ENCODE results near the gene PAK4. TPM values are rescaled to one million over a fixed set of nuclear protein-coding genes. Genes with fewer than 3 reads are reported as not detected.

Gene PAK4
- total RNA-seq, 1 donor from 2014 or later: 23.7 TPM

DNA sequence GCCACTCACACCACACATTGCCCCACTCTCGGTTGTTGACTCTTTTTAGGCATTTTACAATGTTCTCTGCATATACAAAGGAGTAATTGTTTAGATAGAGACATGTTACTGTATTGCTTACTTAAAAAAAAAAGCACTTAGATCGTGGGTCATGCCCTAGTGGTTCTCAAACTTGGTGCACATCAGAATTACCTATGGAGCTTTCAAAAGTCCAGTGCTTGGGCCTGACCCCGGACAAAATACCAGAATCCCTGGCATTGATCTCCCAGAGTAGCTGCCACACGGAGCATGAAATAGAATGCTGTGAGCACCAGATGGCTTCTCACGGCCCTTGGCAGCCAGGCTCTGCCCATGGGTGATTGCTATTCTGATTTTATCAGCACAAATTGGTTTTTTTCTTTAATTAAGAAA lies 21.4 kb upstream of the PAK4 start:
- Histone ChIP-seq H3K36me3 (ENCODE audit: control insufficient read depth, insufficient read depth, low read length) (no peaks in the 10 kb centered on the region), H3K27me3 (ENCODE audit: control insufficient read depth, insufficient read depth, low read length) (peaks cover 3% of the 10 kb centered on the region), H3K4me3 (ENCODE audit: low read depth, low read length) (no peak overlapping the region)
- no peak for DNase-seq (ENCODE audit: low read depth)
- TF ChIP-seq, protein P1, sequence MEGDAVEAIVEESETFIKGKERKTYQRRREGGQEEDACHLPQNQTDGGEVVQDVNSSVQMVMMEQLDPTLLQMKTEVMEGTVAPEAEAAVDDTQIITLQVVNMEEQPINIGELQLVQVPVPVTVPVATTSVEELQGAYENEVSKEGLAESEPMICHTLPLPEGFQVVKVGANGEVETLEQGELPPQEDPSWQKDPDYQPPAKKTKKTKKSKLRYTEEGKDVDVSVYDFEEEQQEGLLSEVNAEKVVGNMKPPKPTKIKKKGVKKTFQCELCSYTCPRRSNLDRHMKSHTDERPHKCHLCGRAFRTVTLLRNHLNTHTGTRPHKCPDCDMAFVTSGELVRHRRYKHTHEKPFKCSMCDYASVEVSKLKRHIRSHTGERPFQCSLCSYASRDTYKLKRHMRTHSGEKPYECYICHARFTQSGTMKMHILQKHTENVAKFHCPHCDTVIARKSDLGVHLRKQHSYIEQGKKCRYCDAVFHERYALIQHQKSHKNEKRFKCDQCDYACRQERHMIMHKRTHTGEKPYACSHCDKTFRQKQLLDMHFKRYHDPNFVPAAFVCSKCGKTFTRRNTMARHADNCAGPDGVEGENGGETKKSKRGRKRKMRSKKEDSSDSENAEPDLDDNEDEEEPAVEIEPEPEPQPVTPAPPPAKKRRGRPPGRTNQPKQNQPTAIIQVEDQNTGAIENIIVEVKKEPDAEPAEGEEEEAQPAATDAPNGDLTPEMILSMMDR (IDR thresholded peaks at IDR 0.05; ENCODE audit: insufficient read depth, low read length, poor library complexity, severe bottlenecking): no peak

DNA sequence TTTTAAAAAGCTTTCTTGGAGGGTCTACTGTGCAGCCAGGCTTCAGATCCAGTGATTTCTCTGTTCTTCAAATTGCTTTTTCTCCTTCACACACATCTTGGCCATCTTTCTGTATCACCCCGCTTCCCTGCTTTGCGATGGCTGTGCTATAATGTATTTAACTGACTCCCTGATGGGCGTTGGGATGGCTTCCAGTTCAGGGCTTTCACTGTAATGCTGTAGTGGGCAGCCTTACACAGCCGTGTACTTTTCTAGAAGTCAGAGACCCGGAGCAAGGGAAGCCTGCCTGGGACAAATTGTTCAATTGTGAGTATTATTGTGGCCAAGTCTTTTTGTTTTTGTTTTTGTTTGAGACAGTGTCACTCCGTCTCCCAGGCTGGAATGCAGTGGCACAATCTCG lies 19.4 kb upstream of the PAK4 start:
- H3K27me3 ChIP-seq (ENCODE audit: control insufficient read depth, insufficient read depth, low read length): peaks cover 3% of the 10 kb centered on the region
- no peak for DNase-seq (ENCODE audit: low read depth)
- TF ChIP-seq, protein P1 (IDR thresholded peaks at IDR 0.05; ENCODE audit: insufficient read depth, low read length, poor library complexity, severe bottlenecking): no peak
- H3K4me3 ChIP-seq (ENCODE audit: low read depth, low read length): no peak overlapping the region
- H3K36me3 ChIP-seq (ENCODE audit: control insufficient read depth, insufficient read depth, low read length): no peaks in the 10 kb centered on the region

- DNase-seq (ENCODE audit: low read depth): no peak
- H3K4me3 ChIP-seq (ENCODE audit: low read depth, low read length): no peak overlapping the region
- H3K36me3 ChIP-seq (ENCODE audit: control insufficient read depth, insufficient read depth, low read length): no peaks in the 10 kb centered on the region
- TF ChIP-seq, protein P1 (IDR thresholded peaks at IDR 0.05; ENCODE audit: insufficient read depth, low read length, poor library complexity, severe bottlenecking): no peak
- H3K27me3 ChIP-seq (ENCODE audit: control insufficient read depth, insufficient read depth, low read length): peaks cover 3% of the 10 kb centered on the region
Measured at GRCh38 chr19:39109641-39110040, 15.9 kb upstream of the PAK4 start.

DNA sequence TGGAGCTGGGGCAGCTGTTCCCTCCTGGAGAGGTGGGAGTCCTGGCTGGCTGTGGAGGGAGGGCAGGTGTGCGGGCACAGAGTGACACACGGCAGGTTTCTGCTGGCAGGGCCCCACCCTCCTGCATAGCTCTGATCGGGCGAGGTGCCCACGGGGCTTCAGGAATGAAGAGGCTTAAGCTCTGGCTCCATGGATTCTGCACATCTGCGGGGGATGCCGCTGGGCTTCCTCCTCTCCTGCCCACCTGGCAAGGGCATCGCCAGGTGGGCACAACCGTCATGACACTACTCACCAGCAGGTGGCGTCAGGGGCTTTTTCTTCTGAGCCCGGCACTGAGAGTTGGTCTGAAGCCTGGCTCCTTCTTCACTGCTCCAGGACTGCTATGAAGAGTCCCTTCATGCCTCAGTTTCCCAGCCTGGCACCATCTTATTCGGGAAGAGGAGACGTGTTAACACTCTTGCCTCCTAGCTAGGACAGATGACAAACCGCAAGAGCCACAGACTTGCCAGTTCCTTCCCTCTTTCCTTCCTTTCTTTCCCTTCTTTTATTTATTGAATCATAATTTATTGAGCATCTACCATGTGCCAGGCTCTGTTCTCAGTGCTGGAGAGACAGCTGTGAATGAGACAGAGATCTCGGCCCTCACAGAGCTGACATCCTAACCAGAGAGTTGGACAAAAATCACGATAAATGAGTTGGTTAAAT lies 15.2 kb upstream of the PAK4 start:
- H3K27me3 ChIP-seq (ENCODE audit: control insufficient read depth, insufficient read depth, low read length): peaks cover 3% of the 10 kb centered on the region
- DNase-seq (ENCODE audit: low read depth): no peak
- H3K4me3 ChIP-seq (ENCODE audit: low read depth, low read length): no peak overlapping the region
- H3K36me3 ChIP-seq (ENCODE audit: control insufficient read depth, insufficient read depth, low read length): no peaks in the 10 kb centered on the region
- TF ChIP-seq, protein P1 (IDR thresholded peaks at IDR 0.05; ENCODE audit: insufficient read depth, low read length, poor library complexity, severe bottlenecking): peak; percentile 81

DNA sequence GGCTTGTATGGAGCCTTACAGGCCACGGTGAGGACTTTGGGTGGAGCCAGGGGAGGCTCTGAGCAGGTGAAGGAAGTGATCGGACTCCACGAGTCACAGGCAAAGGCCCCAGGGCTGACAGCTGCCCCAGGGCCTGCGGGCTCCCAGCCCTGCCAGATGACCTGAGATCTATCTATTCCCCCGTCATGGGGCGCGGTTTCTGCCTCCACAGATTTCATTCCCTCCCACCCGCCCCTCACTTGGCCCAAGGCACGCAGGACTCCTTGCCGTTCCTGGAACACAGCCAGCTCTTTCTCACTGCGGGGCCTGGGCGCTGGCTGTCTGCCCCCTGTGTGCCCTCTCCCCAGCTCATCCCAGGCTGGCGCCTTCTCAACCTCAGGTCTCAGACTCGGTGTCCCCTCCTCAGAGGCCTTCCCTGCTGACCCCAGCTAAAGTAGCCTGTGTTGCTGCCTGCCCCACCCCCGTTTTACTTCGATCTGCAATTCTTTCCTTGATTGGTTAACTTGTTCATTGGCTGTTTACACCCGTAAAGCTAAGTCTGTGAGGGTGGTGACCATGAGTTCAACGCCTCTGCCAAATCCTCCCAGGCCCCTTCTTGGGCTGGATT lies 13.9 kb upstream of the PAK4 start:
- DNase-seq (ENCODE audit: low read depth): no peak
- TF ChIP-seq, protein P1 (IDR thresholded peaks at IDR 0.05; ENCODE audit: insufficient read depth, low read length, poor library complexity, severe bottlenecking): no peak
- peaks cover 3% of the 10 kb centered on the region for H3K27me3 ChIP-seq (ENCODE audit: control insufficient read depth, insufficient read depth, low read length)
- no peaks in the 10 kb centered on the region for H3K36me3 ChIP-seq (ENCODE audit: control insufficient read depth, insufficient read depth, low read length)
- no peak overlapping the region for H3K4me3 ChIP-seq (ENCODE audit: low read depth, low read length)

Measured in kidney epithelial cell (primary cell).